GM20000 (cell line): ENCODE results near the gene DOLPP1.
A peak's percentile ranks its signal among the peaks of the same experiment; 100 is the strongest.

Source experiments
- DNase-seq: peaks from one replicate; pipeline ENCODE4 v3.0.0; 2012; ENCODE audit warnings: low spot score
- TF ChIP-seq, protein P1 (sequence below): IDR thresholded peaks from 2 replicates; pipeline ENCODE4 v1.5.1; 2012; ENCODE audit warnings: mild to moderate bottlenecking, control low read depth; ENCODE audit errors: extremely low read depth, missing control alignments

Gene DOLPP1

DNA sequence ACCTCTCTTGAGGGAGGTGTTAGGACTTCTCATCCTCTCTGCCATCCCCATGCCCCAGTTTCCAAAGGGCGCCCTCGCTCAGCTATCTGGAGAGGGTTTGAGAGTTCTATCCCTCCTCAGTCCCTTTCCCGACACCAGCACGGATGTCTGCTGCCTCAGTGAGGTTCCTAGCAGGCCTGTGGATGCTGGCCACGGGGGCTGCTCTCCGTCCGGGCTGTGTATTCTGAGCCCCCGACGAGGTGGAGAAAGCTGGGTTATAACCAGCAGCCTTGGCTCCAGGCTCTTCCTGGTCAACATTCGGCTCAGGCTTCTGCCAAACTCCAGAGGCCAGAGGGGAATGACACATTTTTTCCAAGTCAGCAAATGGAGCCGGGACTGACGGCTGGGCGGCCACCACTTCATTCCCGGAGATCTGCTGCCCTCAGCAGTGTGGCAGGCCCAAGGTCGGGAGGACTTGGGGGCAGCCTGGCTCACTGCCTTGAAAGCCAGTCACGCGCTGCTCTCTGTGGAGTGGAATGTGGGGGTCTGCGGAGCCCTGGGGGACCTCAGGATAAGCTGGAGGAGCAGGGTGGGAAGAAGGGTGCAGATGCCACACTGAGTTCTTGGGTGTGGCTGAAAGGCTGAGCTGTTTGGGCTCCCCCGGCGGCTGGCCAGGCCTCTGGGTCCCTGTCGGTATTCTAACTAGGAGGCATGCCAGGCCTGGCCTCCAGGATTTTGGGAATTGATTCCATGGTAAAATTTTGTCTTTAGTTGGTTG lies 57.7 kb downstream of the DOLPP1 start:
- TF ChIP-seq, protein P1, sequence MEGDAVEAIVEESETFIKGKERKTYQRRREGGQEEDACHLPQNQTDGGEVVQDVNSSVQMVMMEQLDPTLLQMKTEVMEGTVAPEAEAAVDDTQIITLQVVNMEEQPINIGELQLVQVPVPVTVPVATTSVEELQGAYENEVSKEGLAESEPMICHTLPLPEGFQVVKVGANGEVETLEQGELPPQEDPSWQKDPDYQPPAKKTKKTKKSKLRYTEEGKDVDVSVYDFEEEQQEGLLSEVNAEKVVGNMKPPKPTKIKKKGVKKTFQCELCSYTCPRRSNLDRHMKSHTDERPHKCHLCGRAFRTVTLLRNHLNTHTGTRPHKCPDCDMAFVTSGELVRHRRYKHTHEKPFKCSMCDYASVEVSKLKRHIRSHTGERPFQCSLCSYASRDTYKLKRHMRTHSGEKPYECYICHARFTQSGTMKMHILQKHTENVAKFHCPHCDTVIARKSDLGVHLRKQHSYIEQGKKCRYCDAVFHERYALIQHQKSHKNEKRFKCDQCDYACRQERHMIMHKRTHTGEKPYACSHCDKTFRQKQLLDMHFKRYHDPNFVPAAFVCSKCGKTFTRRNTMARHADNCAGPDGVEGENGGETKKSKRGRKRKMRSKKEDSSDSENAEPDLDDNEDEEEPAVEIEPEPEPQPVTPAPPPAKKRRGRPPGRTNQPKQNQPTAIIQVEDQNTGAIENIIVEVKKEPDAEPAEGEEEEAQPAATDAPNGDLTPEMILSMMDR: no peak
- no peak for DNase-seq

DNA sequence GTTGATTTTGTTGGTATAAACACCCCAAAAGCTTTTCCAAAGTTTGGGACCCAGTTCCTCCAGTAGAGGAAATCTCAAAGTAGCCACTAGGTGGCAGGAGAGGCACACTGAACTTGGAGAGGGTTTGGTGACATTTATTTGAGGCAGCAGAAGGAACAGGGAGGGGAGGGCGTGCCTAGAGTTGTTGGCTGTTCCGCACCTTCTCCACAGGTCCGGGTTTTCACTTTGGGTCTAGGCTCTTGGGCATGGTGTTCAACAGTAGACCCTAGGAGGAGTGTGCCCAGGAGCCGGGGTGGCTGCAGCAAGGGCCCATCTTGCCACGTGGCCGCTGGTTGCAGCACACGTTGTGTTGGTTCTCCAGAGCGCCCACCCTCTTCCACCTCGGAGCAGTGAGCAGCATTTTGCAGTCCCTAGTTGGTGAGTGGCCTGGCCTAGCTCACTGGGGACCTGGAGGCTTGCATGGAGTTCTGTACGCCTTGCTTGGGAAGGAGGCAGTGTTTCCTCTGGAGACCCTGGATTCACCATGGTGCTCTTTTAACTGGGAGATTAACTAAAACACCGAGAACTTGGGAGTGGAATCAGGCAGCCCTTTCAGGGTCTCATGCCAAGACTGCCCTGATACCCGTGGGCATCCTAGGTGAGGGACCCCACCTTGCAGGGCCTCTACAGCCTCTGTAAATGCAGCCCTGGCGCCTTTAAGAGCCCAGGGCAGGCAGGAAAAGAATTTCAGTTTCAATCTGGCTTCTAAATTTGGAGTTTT lies 58.5 kb downstream of the DOLPP1 start:
- TF ChIP-seq, protein P1: peak; percentile 42
- peak; percentile 78 for DNase-seq

DNA sequence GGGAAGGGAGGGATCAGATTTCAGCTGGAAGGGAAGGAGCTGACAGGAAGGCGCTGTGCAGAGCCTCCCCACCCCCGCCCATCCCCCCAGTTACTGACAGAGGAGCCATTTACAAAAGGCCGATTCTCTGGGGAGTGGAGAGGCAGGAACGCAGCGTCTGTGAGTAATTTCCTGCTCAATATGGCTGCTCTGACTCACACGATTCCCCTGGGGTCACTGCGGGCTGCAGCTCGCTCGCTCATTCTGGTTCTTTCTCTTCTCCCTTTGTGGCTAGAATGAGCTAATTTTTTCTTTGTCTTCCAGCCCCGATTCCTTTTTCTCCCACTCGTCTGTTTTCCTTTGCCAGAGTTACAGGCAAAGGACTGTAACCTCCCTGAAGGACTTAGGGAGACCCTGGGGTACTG lies 59.1 kb downstream of the DOLPP1 start:
- DNase-seq: peak; percentile 88
- TF ChIP-seq, protein P1: no peak
